ENCODE measurements around the gene CYTH3. TPM values are rescaled to one million over a fixed set of nuclear protein-coding genes. Genes with fewer than 3 reads are reported as not detected.

CYTH3 gene
- total and polyA plus RNA-seq, 2 experiments from 2014 or later: 11.9 to 15.7 TPM

DNA sequence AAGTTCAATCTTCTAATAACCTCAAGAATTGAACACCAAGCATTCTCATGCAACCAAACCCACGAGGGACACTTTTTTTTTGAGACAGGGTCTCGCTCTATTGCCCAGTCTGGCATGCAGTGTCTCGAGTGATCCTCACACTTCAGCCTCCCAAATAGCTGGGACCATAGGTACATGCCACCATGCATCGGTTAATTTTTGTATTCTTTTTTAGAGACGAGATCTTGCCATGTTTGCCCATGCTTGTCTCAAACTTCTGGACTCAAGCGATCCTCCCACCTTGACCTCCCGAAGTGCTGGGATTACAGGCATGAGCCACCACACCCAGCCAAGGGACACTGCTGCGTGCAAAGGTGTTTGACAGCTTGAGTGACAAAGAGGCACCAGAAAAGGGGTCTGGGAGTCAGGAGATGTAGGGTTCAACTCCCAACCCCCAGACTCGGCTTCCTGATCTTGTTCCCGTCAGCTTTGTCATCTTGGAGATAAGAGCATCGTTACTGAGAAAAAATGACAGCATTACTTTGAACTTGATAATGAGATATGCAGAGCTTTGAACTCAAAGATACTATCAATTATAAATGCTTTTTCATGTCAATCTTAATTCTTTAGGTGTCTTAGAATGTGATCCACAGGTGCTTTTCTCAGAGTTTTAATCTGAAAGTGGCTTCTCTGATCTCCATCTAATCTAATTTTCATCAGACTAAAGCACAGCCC lies 1.6 kb upstream of the CYTH3 start:
- Histone ChIP-seq H3K27ac (no peak overlapping the region), H3K9me3 (ENCODE audit: low read depth) (no peaks in the 10 kb centered on the region), H3K36me3 (replicated peaks; ENCODE audit: insufficient read depth, low read depth) (no peaks in the 10 kb centered on the region), H4K20me1 (ENCODE audit: insufficient read depth, poor library complexity, severe bottlenecking) (peaks cover 10% of the 10 kb centered on the region), H3K4me3 (no peak overlapping the region), H3K9me2 (replicated peaks; ENCODE audit: insufficient read depth) (no peaks in the 10 kb centered on the region), H3K79me2 (peaks cover 27% of the 10 kb centered on the region), H2AFZ (no peak overlapping the region), H3K27me3 (no peaks in the 10 kb centered on the region), H3K4me2 (no peak overlapping the region), H3K4me1 (ENCODE audit: insufficient read depth) (peaks cover 9% of the 10 kb centered on the region)
- 68% methylated on average over 11 of the region's 11 CpGs for WGBS (ENCODE audit: low lambda C conversion rate, missing lambda C conversion rate)
- DNase-seq (ENCODE audit: low spot score): no peak
- TF ChIP-seq, protein P1, sequence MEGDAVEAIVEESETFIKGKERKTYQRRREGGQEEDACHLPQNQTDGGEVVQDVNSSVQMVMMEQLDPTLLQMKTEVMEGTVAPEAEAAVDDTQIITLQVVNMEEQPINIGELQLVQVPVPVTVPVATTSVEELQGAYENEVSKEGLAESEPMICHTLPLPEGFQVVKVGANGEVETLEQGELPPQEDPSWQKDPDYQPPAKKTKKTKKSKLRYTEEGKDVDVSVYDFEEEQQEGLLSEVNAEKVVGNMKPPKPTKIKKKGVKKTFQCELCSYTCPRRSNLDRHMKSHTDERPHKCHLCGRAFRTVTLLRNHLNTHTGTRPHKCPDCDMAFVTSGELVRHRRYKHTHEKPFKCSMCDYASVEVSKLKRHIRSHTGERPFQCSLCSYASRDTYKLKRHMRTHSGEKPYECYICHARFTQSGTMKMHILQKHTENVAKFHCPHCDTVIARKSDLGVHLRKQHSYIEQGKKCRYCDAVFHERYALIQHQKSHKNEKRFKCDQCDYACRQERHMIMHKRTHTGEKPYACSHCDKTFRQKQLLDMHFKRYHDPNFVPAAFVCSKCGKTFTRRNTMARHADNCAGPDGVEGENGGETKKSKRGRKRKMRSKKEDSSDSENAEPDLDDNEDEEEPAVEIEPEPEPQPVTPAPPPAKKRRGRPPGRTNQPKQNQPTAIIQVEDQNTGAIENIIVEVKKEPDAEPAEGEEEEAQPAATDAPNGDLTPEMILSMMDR (IDR thresholded peaks at IDR 0.05; ENCODE audit: poor library complexity): no peak
- TF ChIP-seq EZH2phosphoT487 (IDR thresholded peaks at IDR 0.05; ENCODE audit: low read depth, severe bottlenecking, unreplicated experiment) (no peak), EZH2 (IDR thresholded peaks at IDR 0.05; ENCODE audit: borderline replicate concordance) (no peak)

DNA sequence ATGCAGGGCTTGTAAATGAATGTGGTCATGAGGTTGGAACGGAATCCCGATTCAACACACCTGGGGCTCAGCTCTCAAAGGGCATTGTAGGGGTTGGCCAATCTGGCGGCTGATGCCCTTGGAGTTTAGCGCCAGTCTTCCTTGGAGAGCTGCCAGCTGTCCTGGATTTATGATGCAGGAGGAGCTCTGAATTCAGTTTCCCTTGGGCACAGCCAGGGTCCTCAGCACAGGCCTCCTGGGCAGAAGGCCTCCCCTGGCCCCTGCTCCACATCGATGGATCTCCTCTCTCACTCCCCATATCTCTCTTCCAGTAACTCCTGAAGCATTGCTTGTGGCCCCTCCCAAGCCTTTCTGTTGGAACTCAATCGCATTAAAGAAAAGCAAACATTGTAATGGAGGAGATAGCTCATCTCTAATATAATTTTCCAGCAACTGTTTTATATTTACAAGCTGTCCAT lies 985 bp upstream of the CYTH3 start:
- H3K4me2 ChIP-seq: no peak overlapping the region
- H3K27me3 ChIP-seq: no peaks in the 10 kb centered on the region
- peaks cover 30% of the 10 kb centered on the region for H3K79me2 ChIP-seq
- peaks cover 10% of the 10 kb centered on the region for H4K20me1 ChIP-seq (ENCODE audit: insufficient read depth, poor library complexity, severe bottlenecking)
- no peaks in the 10 kb centered on the region for H3K9me2 ChIP-seq (replicated peaks; ENCODE audit: insufficient read depth)
- H3K36me3 ChIP-seq (replicated peaks; ENCODE audit: insufficient read depth, low read depth): no peaks in the 10 kb centered on the region
- DNase-seq (ENCODE audit: low spot score): no peak
- 87% methylated on average over 6 of the region's 6 CpGs for WGBS (ENCODE audit: low lambda C conversion rate, missing lambda C conversion rate)
- H3K4me1 ChIP-seq (ENCODE audit: insufficient read depth): peaks cover 14% of the 10 kb centered on the region
- no peak overlapping the region for H3K27ac ChIP-seq
- no peak overlapping the region for H2AFZ ChIP-seq
- TF ChIP-seq EZH2phosphoT487 (IDR thresholded peaks at IDR 0.05; ENCODE audit: low read depth, severe bottlenecking, unreplicated experiment) (no peak), EZH2 (IDR thresholded peaks at IDR 0.05; ENCODE audit: borderline replicate concordance) (no peak)
- TF ChIP-seq, protein P1 (IDR thresholded peaks at IDR 0.05; ENCODE audit: poor library complexity): no peak
- H3K9me3 ChIP-seq (ENCODE audit: low read depth): no peaks in the 10 kb centered on the region
- no peak overlapping the region for H3K4me3 ChIP-seq

DNA sequence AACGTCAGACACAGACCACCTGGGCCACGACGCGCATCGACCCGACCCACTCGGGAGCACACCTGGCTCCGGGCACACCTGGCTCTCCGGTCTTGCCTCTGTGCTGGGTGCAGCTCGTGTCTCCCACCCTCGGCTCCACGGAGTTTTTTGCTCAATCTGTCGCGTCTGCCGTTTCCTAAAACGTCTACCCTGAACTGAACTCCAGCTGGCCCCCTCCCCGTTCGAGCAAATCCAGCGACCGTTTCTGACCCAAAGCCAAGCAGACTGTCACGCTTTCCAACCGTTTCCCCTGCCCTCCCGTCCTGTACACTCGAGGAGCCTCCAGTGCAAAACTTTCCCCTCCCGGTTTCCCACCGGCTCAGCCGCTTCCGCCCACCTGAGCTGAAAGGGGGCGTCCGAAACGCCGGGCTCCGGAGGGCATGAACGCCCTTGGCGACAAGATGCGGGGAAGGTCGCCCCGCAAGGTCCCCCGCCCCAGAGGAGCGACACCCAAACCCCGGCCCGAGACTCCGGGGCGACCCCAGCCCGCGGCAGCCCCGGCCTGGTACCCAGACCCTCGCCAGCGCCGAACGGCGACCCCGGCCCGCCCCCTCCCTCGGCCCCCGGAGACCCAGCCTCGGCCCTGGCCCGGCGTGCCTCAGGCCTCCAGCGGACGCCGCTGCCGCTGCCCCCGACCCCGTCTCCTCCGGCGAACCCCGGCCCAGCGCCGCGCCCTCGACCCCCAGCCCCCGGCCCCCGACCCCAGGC lies 557 bp downstream of the CYTH3 start:
- WGBS (ENCODE audit: low lambda C conversion rate, missing lambda C conversion rate): under 1% methylated on average over 36 of the region's 74 CpGs
- no peaks in the 10 kb centered on the region for H3K36me3 ChIP-seq (replicated peaks; ENCODE audit: insufficient read depth, low read depth)
- peaks cover 14% of the 10 kb centered on the region for H3K4me1 ChIP-seq (ENCODE audit: insufficient read depth)
- no peaks in the 10 kb centered on the region for H3K27me3 ChIP-seq
- H3K4me3 ChIP-seq: peak overlapping the region; percentile 88
- peaks cover 41% of the 10 kb centered on the region for H3K79me2 ChIP-seq
- H2AFZ ChIP-seq: peak overlapping the region; percentile 77
- H3K9me3 ChIP-seq (ENCODE audit: low read depth): no peaks in the 10 kb centered on the region
- DNase-seq (ENCODE audit: low spot score): peak; percentile 19
- H4K20me1 ChIP-seq (ENCODE audit: insufficient read depth, poor library complexity, severe bottlenecking): peaks cover 10% of the 10 kb centered on the region
- no peaks in the 10 kb centered on the region for H3K9me2 ChIP-seq (replicated peaks; ENCODE audit: insufficient read depth)
- peak overlapping the region; percentile 99 for H3K4me2 ChIP-seq
- no peak overlapping the region for H3K27ac ChIP-seq
- TF ChIP-seq EZH2 (IDR thresholded peaks at IDR 0.05; ENCODE audit: borderline replicate concordance): no peak
- no peak for TF ChIP-seq EZH2phosphoT487 (IDR thresholded peaks at IDR 0.05; ENCODE audit: low read depth, severe bottlenecking, unreplicated experiment)
- TF ChIP-seq, protein P1 (IDR thresholded peaks at IDR 0.05; ENCODE audit: poor library complexity): no peak

All from hepatocyte (in vitro differentiated cells).